Mammary epithelial cell (primary cell): ENCODE data around the gene NMT1.

Source experiments
- CTCF ChIP-seq, 2 donors: IDR thresholded peaks in 1 of 2; conservative IDR thresholded peaks in 1 of 2; 2 replicates each; pipeline ENCODE4 v1.5.1; 2011 to 2012; ENCODE audit warnings: inconsistent platforms in 2 of 2, low read length in 2 of 2, mild to moderate bottlenecking in 2 of 2, control low read depth in 1 of 2, low read depth in 1 of 2; ENCODE audit not compliant: insufficient read depth in 1 of 2; ENCODE audit errors: extremely low read depth in 1 of 2
- EZH2 ChIP-seq: IDR thresholded peaks from 2 replicates; pipeline ENCODE4 v1.6.1; 2012; ENCODE audit warnings: low read length, inconsistent platforms, borderline replicate concordance

- no peak for TF ChIP-seq EZH2
- no peak for TF ChIP-seq CTCF (conservative IDR thresholded peaks at IDR 0.05 in 1 of 2, IDR thresholded peaks at IDR 0.05 in 1 of 2; ENCODE audit: extremely low read depth in 1 of 2, insufficient read depth in 1 of 2, low read depth in 1 of 2, low read length in 2 of 2)
Measured at GRCh38 chr17:45145035-45145389, 83.9 kb downstream of the NMT1 start.
